PFSK-1 (cell line): Measurements from ENCODE around the gene IL17C.

Source experiments
- FOXP2 ChIP-seq: optimal IDR thresholded peaks from 2 replicates; pipeline ENCODE3; 2011; ENCODE audit warnings: borderline replicate concordance, control low read depth, inconsistent platforms; ENCODE audit not compliant: insufficient read depth; ENCODE audit errors: extremely low read length, extremely low read depth
- POLR2AphosphoS5 ChIP-seq: IDR thresholded peaks from 2 replicates; pipeline ENCODE4 v1.6.1; 2012; ENCODE audit warnings: low read depth, mild to moderate bottlenecking, control low read depth, low read length, moderate library complexity
- REST ChIP-seq, 2 experiments: IDR thresholded peaks; 2 replicates each; pipeline versions ENCODE4 v1.6.1 to v1.8.0; 2011 to 2012; ENCODE audit warnings: low read depth in 2 of 2, low read length in 2 of 2, control low read depth in 1 of 2, inconsistent platforms in 1 of 2, mild to moderate bottlenecking in 1 of 2, moderate library complexity in 1 of 2; ENCODE audit not compliant: insufficient read depth in 1 of 2
- SIN3A ChIP-seq: IDR thresholded peaks from 2 replicates; pipeline ENCODE4 v1.6.1; 2012; ENCODE audit warnings: mild to moderate bottlenecking, low read length, moderate library complexity, borderline replicate concordance; ENCODE audit not compliant: insufficient read depth
- TAF1 ChIP-seq: IDR thresholded peaks from 2 replicates; pipeline ENCODE4 v1.6.1; 2012; ENCODE audit warnings: low read length, control low read depth, borderline replicate concordance; ENCODE audit not compliant: insufficient read depth

Gene IL17C

GRCh38 chr16:88622866-88623265, 15.5 kb upstream of the IL17C start:
- no peak for TF ChIP-seq SIN3A
- no peak for TF ChIP-seq REST (IDR thresholded peaks at IDR 0.05; ENCODE audit: insufficient read depth in 1 of 2, low read depth in 2 of 2, low read length in 2 of 2)
- TF ChIP-seq TAF1 = no peak
- TF ChIP-seq POLR2AphosphoS5 = no peak
- TF ChIP-seq FOXP2 = no peak

- TF ChIP-seq SIN3A (no peak), FOXP2 (no peak), REST (IDR thresholded peaks at IDR 0.05; ENCODE audit: insufficient read depth in 1 of 2, low read depth in 2 of 2, low read length in 2 of 2) (no peak), TAF1 (no peak), POLR2AphosphoS5 (no peak)
Measured at GRCh38 chr16:88623858-88624257, 14.5 kb upstream of the IL17C start.

- no peak for TF ChIP-seq POLR2AphosphoS5
- TF ChIP-seq SIN3A = no peak
- TF ChIP-seq TAF1 = no peak
- TF ChIP-seq REST (IDR thresholded peaks at IDR 0.05; ENCODE audit: insufficient read depth in 1 of 2, low read depth in 2 of 2, low read length in 2 of 2) = no peak
- no peak for TF ChIP-seq FOXP2
Measured at GRCh38 chr16:88624481-88624880, 13.9 kb upstream of the IL17C start.

GRCh38 chr16:88624977-88625576, 13.3 kb upstream of the IL17C start:
- TF ChIP-seq TAF1 = no peak
- TF ChIP-seq POLR2AphosphoS5 = no peak
- no peak for TF ChIP-seq FOXP2
- no peak for TF ChIP-seq REST (IDR thresholded peaks at IDR 0.05; ENCODE audit: insufficient read depth in 1 of 2, low read depth in 2 of 2, low read length in 2 of 2)
- TF ChIP-seq SIN3A = no peak

- no peak for TF ChIP-seq REST (IDR thresholded peaks at IDR 0.05; ENCODE audit: insufficient read depth in 1 of 2, low read depth in 2 of 2, low read length in 2 of 2)
- no peak for TF ChIP-seq TAF1
- no peak for TF ChIP-seq FOXP2
Measured at GRCh38 chr16:88626646-88627045, 11.7 kb upstream of the IL17C start.
